ENCODE data around the gene RNF175.

The RNF175 gene

DNA sequence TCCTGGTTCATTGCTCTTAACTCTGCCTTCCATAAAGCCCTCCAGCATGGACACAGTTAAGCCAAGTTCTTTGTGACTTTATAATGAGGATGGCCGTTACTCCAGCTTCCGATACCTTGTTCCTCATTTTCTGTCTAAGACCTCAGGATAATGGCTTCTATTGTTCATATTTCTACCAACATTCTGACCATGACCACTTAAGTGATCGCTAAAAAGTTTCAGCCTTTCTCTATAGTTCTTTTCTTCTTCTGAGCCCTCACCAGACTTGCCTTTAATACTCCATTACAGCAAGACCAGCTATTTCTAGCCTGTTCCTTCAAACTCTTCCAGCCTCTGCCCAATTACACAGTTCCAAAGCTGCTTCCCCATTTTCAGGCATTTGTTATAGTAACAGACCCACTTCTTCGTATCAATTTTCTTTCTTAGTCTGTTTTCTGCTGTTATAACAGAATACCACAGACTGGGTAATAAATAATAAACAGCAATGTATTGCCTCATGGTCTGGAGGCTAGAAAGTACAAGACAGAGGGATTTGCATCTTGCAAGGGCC, 12.3 kb downstream of the RNF175 start:
- no peak for DNase-seq (ENCODE audit: low read depth, low spot score)
- H3K4me3 ChIP-seq: no peak overlapping the region
- no peaks in the 10 kb centered on the region for H3K9me3 ChIP-seq (ENCODE audit: low read depth, low read length)
- H3K36me3 ChIP-seq (ENCODE audit: insufficient read depth, low read length): no peaks in the 10 kb centered on the region
- TF ChIP-seq EZH2 (IDR thresholded peaks at IDR 0.05) (no peak), POLR2AphosphoS5 (IDR thresholded peaks at IDR 0.05; ENCODE audit: borderline replicate concordance, low read depth, low read length) (no peak), FOXP2 (optimal IDR thresholded peaks at IDR 0.05; ENCODE audit: control extremely low read depth, extremely low read length, insufficient read depth) (no peak)
- H3K27ac ChIP-seq: no peak overlapping the region
- H3K9ac ChIP-seq (ENCODE audit: insufficient read length): no peak overlapping the region

DNA sequence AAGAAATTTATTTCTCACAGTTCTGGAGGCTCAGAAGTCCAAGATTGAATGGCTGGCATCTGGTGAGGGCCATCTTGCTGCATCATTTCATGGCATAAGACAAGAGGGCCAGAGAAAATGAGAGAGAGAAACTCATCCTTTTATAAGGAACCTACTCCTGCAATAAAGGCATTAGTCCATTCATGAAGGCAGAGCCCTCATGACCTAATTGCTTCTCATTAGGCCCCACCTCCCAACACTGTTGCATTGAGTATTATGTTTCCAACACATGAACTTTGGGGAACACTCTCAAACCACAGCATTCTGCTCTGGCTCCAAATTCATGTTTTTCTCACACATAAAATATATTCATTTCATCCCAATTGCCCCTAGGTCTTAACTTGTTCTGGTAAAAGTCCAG, 14.2 kb downstream of the RNF175 start:
- Histone ChIP-seq H3K36me3 (ENCODE audit: insufficient read depth, low read length) (peaks cover 7% of the 10 kb centered on the region; the same call in 1 of the 2 replicates), H3K4me3 (no peak overlapping the region), H3K9me3 (ENCODE audit: low read depth, low read length) (peaks cover 4% of the 10 kb centered on the region; the same call in 1 of the 2 replicates), H3K9ac (ENCODE audit: insufficient read length) (no peak overlapping the region), H3K27ac (no peak overlapping the region)
- no peak for DNase-seq (ENCODE audit: low read depth, low spot score)
- TF ChIP-seq POLR2AphosphoS5 (IDR thresholded peaks at IDR 0.05; ENCODE audit: borderline replicate concordance, low read depth, low read length) (no peak), EZH2 (IDR thresholded peaks at IDR 0.05) (no peak), FOXP2 (optimal IDR thresholded peaks at IDR 0.05; ENCODE audit: control extremely low read depth, extremely low read length, insufficient read depth) (no peak)

DNA sequence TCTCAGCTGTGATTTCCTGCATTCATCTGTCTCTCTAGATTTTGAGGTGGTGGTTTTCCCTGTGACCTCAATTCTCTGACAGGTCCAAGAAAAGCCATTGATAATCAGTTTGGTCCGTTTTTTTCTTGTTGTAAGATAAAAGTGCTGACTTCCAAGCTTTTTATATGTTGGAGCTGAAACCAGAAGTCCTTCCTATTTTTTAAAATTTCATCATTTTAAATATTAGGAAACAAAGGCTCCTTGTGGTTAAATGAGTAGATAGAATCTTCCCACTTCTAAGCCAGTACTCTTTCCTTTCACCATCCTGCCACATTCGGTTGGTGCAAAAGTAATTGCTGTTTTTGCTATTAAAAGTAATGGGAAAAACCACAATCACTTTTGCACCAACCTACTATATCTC, 18.3 kb downstream of the RNF175 start:
- Histone ChIP-seq H3K9me3 (ENCODE audit: low read depth, low read length) (peaks cover 10% of the 10 kb centered on the region; the same call in 1 of the 2 replicates), H3K36me3 (ENCODE audit: insufficient read depth, low read length) (peaks cover 10% of the 10 kb centered on the region; the same call in 1 of the 2 replicates), H3K27ac (no peak overlapping the region), H3K9ac (ENCODE audit: insufficient read length) (no peak overlapping the region), H3K4me3 (no peak overlapping the region)
- no peak for DNase-seq (ENCODE audit: low read depth, low spot score)
- TF ChIP-seq EZH2 (IDR thresholded peaks at IDR 0.05) (no peak), POLR2AphosphoS5 (IDR thresholded peaks at IDR 0.05; ENCODE audit: borderline replicate concordance, low read depth, low read length) (no peak), FOXP2 (optimal IDR thresholded peaks at IDR 0.05; ENCODE audit: control extremely low read depth, extremely low read length, insufficient read depth) (no peak)

DNA sequence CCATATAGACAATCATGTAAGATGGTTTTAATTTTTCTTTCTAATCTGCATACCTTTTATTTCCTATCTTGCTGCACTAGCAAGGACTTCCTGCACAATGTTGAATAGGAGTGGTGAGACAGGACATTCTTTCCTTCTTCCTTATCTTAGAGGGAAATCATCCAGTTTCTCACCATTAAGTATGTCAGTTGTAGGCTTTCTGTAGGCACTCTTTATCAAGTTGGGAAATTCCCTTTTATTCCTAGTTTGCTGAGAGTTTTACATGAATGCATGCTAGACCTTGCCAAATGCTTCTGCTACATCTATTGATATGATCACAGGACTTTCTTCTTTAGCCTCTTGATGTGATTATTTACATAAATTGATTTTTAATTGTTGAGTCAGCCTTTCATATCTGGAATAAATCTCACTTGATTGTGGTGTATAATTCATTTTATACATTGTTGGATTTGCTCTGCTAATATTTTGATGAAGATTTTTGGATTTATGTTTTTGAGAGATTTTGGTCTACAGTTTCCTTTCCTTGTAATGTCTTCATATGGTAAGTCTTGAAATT, 23.8 kb downstream of the RNF175 start:
- Histone ChIP-seq H3K9ac (ENCODE audit: insufficient read length) (no peak overlapping the region), H3K27ac (peak overlapping the region; percentile 55), H3K9me3 (ENCODE audit: low read depth, low read length) (peaks cover 8% of the 10 kb centered on the region; the same call in 1 of the 2 replicates), H3K36me3 (ENCODE audit: insufficient read depth, low read length) (peaks cover 6% of the 10 kb centered on the region; the same call in 1 of the 2 replicates), H3K4me3 (no peak overlapping the region)
- no peak for DNase-seq (ENCODE audit: low read depth, low spot score)
- no peak for TF ChIP-seq POLR2AphosphoS5 (IDR thresholded peaks at IDR 0.05; ENCODE audit: borderline replicate concordance, low read depth, low read length)
- TF ChIP-seq FOXP2 (optimal IDR thresholded peaks at IDR 0.05; ENCODE audit: control extremely low read depth, extremely low read length, insufficient read depth): no peak
- TF ChIP-seq EZH2 (IDR thresholded peaks at IDR 0.05): no peak

DNA sequence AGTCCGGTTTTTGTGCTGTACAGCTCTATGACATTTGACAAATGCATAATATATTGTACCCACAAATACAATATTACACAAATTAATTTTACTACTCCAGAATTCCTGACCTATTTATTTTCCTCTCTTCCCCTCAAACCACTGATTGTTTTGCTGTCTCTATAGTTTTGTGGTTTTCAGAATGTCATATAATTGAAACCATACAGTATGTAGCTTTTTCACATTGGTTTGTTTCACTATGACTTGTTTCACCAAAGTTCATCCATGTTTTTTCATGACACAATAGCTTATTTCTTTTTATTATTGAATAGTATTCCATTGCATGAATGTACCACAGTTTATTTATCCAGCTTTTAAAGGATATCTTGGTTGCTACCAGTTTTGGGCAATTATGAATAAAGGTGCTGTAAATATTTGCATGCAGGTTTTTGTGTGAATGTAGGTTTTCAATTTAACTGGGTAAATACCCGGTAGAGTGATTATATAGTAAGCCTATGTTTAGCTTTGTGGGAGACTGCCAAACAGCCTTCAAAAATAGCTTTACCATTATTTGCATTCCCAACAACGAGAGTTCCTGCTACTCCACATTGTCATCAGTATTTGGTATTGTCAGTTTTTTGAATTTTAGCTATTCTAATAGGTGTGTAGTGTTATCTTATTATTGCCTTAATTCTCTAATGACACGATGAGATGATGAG, 25.9 kb downstream of the RNF175 start:
- H3K36me3 ChIP-seq (ENCODE audit: insufficient read depth, low read length): no peaks in the 10 kb centered on the region
- peak overlapping the region; percentile 20 for H3K9ac ChIP-seq (ENCODE audit: insufficient read length)
- H3K4me3 ChIP-seq: peak overlapping the region; percentile 64
- H3K27ac ChIP-seq: peak overlapping the region; percentile 98
- TF ChIP-seq POLR2AphosphoS5 (IDR thresholded peaks at IDR 0.05; ENCODE audit: borderline replicate concordance, low read depth, low read length): no peak
- TF ChIP-seq FOXP2 (optimal IDR thresholded peaks at IDR 0.05; ENCODE audit: control extremely low read depth, extremely low read length, insufficient read depth): no peak
- TF ChIP-seq EZH2 (IDR thresholded peaks at IDR 0.05): no peak
- DNase-seq (ENCODE audit: low read depth, low spot score): no peak
- no peaks in the 10 kb centered on the region for H3K9me3 ChIP-seq (ENCODE audit: low read depth, low read length)

DNA sequence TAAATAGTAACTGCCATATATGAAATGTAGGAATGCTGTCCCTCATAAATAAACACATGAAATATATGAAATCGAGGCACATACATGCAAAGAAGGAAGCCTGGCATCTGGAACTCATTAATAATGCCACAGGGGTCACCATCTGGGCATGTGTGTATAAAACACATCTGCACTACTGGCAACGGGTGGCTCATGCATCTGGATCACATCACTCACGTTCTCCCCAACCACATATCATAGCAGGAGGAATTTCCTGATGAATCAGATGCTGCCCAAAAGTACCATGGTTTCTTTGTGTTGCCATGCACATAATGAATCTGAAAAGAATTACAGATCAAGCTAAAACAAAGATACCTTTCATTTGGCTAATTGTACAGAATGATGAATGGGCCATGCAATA, 28.6 kb downstream of the RNF175 start:
- no peaks in the 10 kb centered on the region for H3K9me3 ChIP-seq (ENCODE audit: low read depth, low read length)
- DNase-seq (ENCODE audit: low read depth, low spot score): peak; percentile 96
- H3K4me3 ChIP-seq: peak overlapping the region; percentile 64
- peak overlapping the region; percentile 98 for H3K27ac ChIP-seq
- H3K9ac ChIP-seq (ENCODE audit: insufficient read length): peak overlapping the region; percentile 14
- no peaks in the 10 kb centered on the region for H3K36me3 ChIP-seq (ENCODE audit: insufficient read depth, low read length)
- no peak for TF ChIP-seq EZH2 (IDR thresholded peaks at IDR 0.05)
- TF ChIP-seq POLR2AphosphoS5 (IDR thresholded peaks at IDR 0.05; ENCODE audit: borderline replicate concordance, low read depth, low read length): peak; percentile 54; the same call in 1 of the 2 replicates

DNA sequence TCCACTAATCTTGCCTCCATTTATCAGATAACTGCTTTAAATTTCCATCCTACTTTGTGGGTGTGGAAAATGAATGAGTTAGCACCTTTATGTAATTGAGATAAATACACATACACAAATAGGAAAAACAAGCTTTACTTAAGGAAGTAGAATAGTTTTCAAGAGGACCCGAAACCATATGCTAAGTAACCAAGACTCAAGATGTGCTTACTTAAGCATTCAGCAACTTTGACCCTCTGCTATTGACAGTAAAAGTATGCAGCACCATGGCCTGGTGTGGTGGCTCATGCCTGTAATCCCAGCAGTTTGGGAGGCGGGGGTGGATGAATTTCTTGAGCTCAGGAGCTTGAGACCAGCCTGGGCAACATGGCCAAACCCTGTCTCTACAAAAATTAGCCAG, 29.9 kb downstream of the RNF175 start:
- no peak for DNase-seq (ENCODE audit: low read depth, low spot score)
- Histone ChIP-seq H3K9me3 (ENCODE audit: low read depth, low read length) (no peaks in the 10 kb centered on the region), H3K36me3 (ENCODE audit: insufficient read depth, low read length) (no peaks in the 10 kb centered on the region), H3K9ac (ENCODE audit: insufficient read length) (no peak overlapping the region), H3K27ac (peak overlapping the region; percentile 98), H3K4me3 (no peak overlapping the region)
- no peak for TF ChIP-seq EZH2 (IDR thresholded peaks at IDR 0.05)
- no peak for TF ChIP-seq FOXP2 (optimal IDR thresholded peaks at IDR 0.05; ENCODE audit: control extremely low read depth, extremely low read length, insufficient read depth)
- TF ChIP-seq POLR2AphosphoS5 (IDR thresholded peaks at IDR 0.05; ENCODE audit: borderline replicate concordance, low read depth, low read length): no peak

DNA sequence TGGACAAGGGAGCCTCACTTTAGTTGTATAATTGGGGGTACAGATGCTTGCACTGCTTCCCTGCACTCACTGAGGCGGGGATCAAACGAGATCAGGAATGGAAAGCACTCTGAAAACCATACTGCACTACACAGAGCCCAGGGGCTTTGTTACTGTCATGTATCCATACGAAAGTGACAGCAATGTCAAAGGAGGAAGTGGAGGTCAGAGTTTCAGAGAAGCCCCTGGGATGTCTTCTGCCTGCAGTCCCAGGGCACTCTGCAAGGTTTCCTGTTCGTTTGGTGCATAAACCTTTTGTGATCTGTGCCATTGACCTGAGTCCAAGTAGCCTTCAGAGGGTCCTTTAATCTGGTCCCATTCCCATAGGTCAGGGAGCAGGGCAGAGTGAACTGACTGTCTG, 31.2 kb downstream of the RNF175 start:
- no peak for TF ChIP-seq EZH2 (IDR thresholded peaks at IDR 0.05)
- no peak for TF ChIP-seq POLR2AphosphoS5 (IDR thresholded peaks at IDR 0.05; ENCODE audit: borderline replicate concordance, low read depth, low read length)
- TF ChIP-seq FOXP2 (optimal IDR thresholded peaks at IDR 0.05; ENCODE audit: control extremely low read depth, extremely low read length, insufficient read depth): no peak
- Histone ChIP-seq H3K27ac (no peak overlapping the region), H3K9me3 (ENCODE audit: low read depth, low read length) (no peaks in the 10 kb centered on the region), H3K4me3 (no peak overlapping the region), H3K9ac (ENCODE audit: insufficient read length) (no peak overlapping the region), H3K36me3 (ENCODE audit: insufficient read depth, low read length) (no peaks in the 10 kb centered on the region)
- no peak for DNase-seq (ENCODE audit: low read depth, low spot score)

All from SK-N-MC (cell line).